ENCODE results near the gene IL11. TPM values are rescaled to one million over a fixed set of nuclear protein-coding genes. Genes with fewer than 3 reads are reported as not detected.

Gene IL11
- total and polyA plus RNA-seq, 2 of the 13 experiments (the other 11 are each of a cell fraction or from before 2014, with no cell fraction given) = 2.5 to 2.9 TPM

DNA sequence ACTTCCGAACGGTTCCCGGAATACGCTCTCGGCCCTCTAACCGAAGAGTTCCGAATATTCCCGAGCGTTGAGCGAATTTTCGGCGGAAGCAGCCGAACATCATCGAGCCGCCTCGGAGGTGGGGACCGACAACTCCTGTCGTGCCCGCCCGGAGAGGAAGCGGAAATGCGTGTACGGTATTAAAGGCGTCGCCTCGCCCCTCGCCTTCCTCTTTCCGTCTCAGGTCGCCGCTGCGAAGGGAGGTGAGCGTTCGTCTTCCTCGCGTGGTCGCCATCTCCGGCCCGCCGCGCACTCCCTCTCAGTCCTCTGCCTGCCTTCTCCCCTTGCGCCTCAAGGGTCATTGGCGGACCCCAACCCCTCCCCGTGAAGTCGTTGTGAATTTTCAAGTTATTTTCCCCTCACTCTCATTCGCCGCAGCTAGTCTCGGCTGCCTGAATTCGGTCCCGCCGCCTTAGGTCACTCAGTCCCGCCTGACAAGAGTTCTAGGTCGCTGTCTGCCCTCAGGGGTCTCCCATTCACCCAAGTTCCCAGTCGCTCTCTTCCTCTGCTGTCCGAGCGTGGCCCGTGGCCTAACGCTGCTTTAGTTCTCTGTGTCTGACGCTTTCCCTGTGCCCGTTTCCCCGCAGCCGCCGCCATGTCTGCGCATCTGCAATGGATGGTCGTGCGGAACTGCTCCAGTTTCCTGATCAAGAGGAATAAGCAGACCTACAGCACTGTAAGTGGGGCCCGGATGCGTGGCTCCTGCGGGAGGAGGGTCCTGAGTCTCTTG, 15.6 kb upstream of the IL11 start, which contains the start of gene RPL28 (continued):
- TF ChIP-seq RAD21 (CRISPR knock-in tag; IDR thresholded peaks at IDR 0.05) (no peak), PCBP2 (optimal IDR thresholded peaks at IDR 0.05; ENCODE audit: low read depth, low read length, poor library complexity, severe bottlenecking) (no peak), NFE2L2 (IDR thresholded peaks at IDR 0.05; ENCODE audit: low read length) (no peak), ZNF660 (CRISPR knock-in tag; IDR thresholded peaks at IDR 0.05; ENCODE audit: borderline replicate concordance, low read depth) (no peak), SUZ12 (IDR thresholded peaks at IDR 0.05; ENCODE audit: low read depth, low read length) (no peak), SRSF1 (optimal IDR thresholded peaks at IDR 0.05; ENCODE audit: low read depth, low read length) (no peak), ZNF138 (CRISPR knock-in tag; IDR thresholded peaks at IDR 0.05; ENCODE audit: low read depth) (peak; percentile 93; the same call in 1 of the 2 replicates), ZNF367 (CRISPR knock-in tag; IDR thresholded peaks at IDR 0.05; ENCODE audit: borderline replicate concordance) (0 out of 2 replicates have a peak, but pooled peaks have one; percentile 61), EZH2 (conservative IDR thresholded peaks at IDR 0.05; ENCODE audit: low read depth, low read length) (no peak), NAIF1 (CRISPR knock-in tag; IDR thresholded peaks at IDR 0.05; ENCODE audit: borderline replicate concordance) (no peak), IKZF4 (CRISPR knock-in tag; IDR thresholded peaks at IDR 0.05; ENCODE audit: borderline replicate concordance, low read depth, not compliant biosample characterization) (peak; percentile 93), ZNF878 (CRISPR knock-in tag; IDR thresholded peaks at IDR 0.05) (no peak)
- TF ChIP-seq, protein P1, sequence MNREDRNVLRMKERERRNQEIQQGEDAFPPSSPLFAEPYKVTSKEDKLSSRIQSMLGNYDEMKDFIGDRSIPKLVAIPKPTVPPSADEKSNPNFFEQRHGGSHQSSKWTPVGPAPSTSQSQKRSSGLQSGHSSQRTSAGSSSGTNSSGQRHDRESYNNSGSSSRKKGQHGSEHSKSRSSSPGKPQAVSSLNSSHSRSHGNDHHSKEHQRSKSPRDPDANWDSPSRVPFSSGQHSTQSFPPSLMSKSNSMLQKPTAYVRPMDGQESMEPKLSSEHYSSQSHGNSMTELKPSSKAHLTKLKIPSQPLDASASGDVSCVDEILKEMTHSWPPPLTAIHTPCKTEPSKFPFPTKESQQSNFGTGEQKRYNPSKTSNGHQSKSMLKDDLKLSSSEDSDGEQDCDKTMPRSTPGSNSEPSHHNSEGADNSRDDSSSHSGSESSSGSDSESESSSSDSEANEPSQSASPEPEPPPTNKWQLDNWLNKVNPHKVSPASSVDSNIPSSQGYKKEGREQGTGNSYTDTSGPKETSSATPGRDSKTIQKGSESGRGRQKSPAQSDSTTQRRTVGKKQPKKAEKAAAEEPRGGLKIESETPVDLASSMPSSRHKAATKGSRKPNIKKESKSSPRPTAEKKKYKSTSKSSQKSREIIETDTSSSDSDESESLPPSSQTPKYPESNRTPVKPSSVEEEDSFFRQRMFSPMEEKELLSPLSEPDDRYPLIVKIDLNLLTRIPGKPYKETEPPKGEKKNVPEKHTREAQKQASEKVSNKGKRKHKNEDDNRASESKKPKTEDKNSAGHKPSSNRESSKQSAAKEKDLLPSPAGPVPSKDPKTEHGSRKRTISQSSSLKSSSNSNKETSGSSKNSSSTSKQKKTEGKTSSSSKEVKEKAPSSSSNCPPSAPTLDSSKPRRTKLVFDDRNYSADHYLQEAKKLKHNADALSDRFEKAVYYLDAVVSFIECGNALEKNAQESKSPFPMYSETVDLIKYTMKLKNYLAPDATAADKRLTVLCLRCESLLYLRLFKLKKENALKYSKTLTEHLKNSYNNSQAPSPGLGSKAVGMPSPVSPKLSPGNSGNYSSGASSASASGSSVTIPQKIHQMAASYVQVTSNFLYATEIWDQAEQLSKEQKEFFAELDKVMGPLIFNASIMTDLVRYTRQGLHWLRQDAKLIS (CRISPR knock-in tag; IDR thresholded peaks at IDR 0.05) = peak; percentile 89; the same call in 1 of the 2 replicates
- TF ChIP-seq, protein P2, sequence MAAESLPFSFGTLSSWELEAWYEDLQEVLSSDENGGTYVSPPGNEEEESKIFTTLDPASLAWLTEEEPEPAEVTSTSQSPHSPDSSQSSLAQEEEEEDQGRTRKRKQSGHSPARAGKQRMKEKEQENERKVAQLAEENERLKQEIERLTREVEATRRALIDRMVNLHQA (CRISPR knock-in tag; IDR thresholded peaks at IDR 0.05) = no peak
- TF ChIP-seq, protein P3, sequence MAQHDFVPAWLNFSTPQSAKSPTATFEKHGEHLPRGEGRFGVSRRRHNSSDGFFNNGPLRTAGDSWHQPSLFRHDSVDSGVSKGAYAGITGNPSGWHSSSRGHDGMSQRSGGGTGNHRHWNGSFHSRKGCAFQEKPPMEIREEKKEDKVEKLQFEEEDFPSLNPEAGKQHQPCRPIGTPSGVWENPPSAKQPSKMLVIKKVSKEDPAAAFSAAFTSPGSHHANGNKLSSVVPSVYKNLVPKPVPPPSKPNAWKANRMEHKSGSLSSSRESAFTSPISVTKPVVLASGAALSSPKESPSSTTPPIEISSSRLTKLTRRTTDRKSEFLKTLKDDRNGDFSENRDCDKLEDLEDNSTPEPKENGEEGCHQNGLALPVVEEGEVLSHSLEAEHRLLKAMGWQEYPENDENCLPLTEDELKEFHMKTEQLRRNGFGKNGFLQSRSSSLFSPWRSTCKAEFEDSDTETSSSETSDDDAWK (CRISPR knock-in tag; IDR thresholded peaks at IDR 0.05) = no peak
- TF ChIP-seq, protein P4, sequence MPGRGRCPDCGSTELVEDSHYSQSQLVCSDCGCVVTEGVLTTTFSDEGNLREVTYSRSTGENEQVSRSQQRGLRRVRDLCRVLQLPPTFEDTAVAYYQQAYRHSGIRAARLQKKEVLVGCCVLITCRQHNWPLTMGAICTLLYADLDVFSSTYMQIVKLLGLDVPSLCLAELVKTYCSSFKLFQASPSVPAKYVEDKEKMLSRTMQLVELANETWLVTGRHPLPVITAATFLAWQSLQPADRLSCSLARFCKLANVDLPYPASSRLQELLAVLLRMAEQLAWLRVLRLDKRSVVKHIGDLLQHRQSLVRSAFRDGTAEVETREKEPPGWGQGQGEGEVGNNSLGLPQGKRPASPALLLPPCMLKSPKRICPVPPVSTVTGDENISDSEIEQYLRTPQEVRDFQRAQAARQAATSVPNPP (CRISPR knock-in tag; IDR thresholded peaks at IDR 0.05) = no peak
- TF ChIP-seq, protein P5, sequence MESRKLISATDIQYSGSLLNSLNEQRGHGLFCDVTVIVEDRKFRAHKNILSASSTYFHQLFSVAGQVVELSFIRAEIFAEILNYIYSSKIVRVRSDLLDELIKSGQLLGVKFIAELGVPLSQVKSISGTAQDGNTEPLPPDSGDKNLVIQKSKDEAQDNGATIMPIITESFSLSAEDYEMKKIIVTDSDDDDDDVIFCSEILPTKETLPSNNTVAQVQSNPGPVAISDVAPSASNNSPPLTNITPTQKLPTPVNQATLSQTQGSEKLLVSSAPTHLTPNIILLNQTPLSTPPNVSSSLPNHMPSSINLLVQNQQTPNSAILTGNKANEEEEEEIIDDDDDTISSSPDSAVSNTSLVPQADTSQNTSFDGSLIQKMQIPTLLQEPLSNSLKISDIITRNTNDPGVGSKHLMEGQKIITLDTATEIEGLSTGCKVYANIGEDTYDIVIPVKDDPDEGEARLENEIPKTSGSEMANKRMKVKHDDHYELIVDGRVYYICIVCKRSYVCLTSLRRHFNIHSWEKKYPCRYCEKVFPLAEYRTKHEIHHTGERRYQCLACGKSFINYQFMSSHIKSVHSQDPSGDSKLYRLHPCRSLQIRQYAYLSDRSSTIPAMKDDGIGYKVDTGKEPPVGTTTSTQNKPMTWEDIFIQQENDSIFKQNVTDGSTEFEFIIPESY (CRISPR knock-in tag; IDR thresholded peaks at IDR 0.05) = peak; percentile 24; the same call in 1 of the 2 replicates
